ENCODE measurements around the gene CPEB4. TPM values are rescaled to one million over a fixed set of nuclear protein-coding genes. Genes with fewer than 3 reads are reported as not detected.

Gene CPEB4
- total RNA-seq (2022; extraction: Qiagen RNA extraction): 15.4 to 30.1 TPM (median 21.9 TPM) in 5 replicates

GRCh38 chr5:173887610-173888472, at the start of gene CPEB4:
TSS of gene CPEB4 (plus strand) at chr5:173888349. CDS start at chr5:173889734, 1,385 bp downstream.

GRCh38 chr5:173988554-173989431, 100.6 kb downstream of the CPEB4 start, which contains the start of gene C5orf47:
TSS of gene C5orf47 (plus strand) at chr5:173989170. CDS start at chr5:173989264, 94 bp downstream.

Other genes with a start within 250 kb of the CPEB4 start
- 0.06 TPM in 1 of 5 replicates, not detected in the others for gene C5orf47, start 100.8 kb downstream of the CPEB4 start, total RNA-seq (2022; extraction: Qiagen RNA extraction)
- not detected in 5 replicates for gene NSG2, start 157.4 kb downstream of the CPEB4 start, total RNA-seq (2022; extraction: Qiagen RNA extraction)

Data from A549 treated with Mapracorat at 1 μM for 4 hours (cell line).